Liver (tissue), 9 donors: ENCODE measurements around the gene ETV3. TPM values are rescaled to one million over a fixed set of nuclear protein-coding genes. Genes with fewer than 3 reads are reported as not detected.
A peak's percentile ranks its signal among the peaks of the same experiment; 100 is the strongest.

Source experiments
- DNase-seq: peaks from one replicate; pipeline ENCODE4 v3.0.0-alpha.2; 2017; ENCODE audit warnings: low spot score
- H3K27ac ChIP-seq, 2 donors: one replicate each; pipeline ENCODE4 v1.7.0; 2013; ENCODE audit warnings: inconsistent platforms in 2 of 2, low read length in 2 of 2, control low read depth in 1 of 2, low read depth in 1 of 2, mild to moderate bottlenecking in 1 of 2
- H3K27me3 ChIP-seq, 4 donors: one replicate each; pipeline versions ENCODE4 v1.6.1 to v1.7.0; 2013; ENCODE audit warnings: low read length in 3 of 4, inconsistent platforms in 1 of 4, mild to moderate bottlenecking in 1 of 4, moderate library complexity in 1 of 4; ENCODE audit not compliant: control insufficient read depth in 4 of 4, insufficient read depth in 4 of 4
- H3K36me3 ChIP-seq, 4 donors: one replicate each; pipeline versions ENCODE4 v1.6.1 to v1.7.0; 2013; ENCODE audit warnings: low read length in 3 of 4, mild to moderate bottlenecking in 3 of 4, low read depth in 1 of 4, moderate library complexity in 1 of 4; ENCODE audit not compliant: control insufficient read depth in 4 of 4, insufficient read depth in 3 of 4
- H3K4me1 ChIP-seq, 4 donors: one replicate each; pipeline versions ENCODE4 v1.6.1 to v1.7.0; 2013; ENCODE audit warnings: low read length in 3 of 4, mild to moderate bottlenecking in 3 of 4, moderate library complexity in 1 of 4; ENCODE audit not compliant: control insufficient read depth in 4 of 4, insufficient read depth in 4 of 4
- H3K4me3 ChIP-seq, 3 donors: one replicate each; pipeline versions ENCODE4 v1.6.1 to v1.7.0; 2013; ENCODE audit warnings: low read length in 3 of 3, control low read depth in 1 of 3, low read depth in 1 of 3, mild to moderate bottlenecking in 1 of 3
- H3K9ac ChIP-seq, 2 donors: one replicate each; pipeline ENCODE4 v1.7.0; 2013; ENCODE audit warnings: low read length in 2 of 2, mild to moderate bottlenecking in 2 of 2, moderate library complexity in 2 of 2, control low read depth in 1 of 2, low read depth in 1 of 2
- H3K9me3 ChIP-seq, 4 donors: one replicate each; pipeline versions ENCODE4 v1.6.1 to v1.7.0; 2013; ENCODE audit warnings: low read length in 3 of 4; ENCODE audit not compliant: control insufficient read depth in 4 of 4
- CTCF ChIP-seq: fragments of 150-350 bp; IDR thresholded peaks from 2 replicates; pipeline ENCODE4 v1.5.1; 2017; ENCODE audit warnings: improper control_type of control experiment, low read depth, low read length; ENCODE audit not compliant: missing input control
- EGR1 ChIP-seq, 2 donors: IDR thresholded peaks; 2 replicates each; pipeline ENCODE4 v1.6.1; 2016 to 2018; ENCODE audit warnings: antibody characterized with exemption in 2 of 2, low read depth in 2 of 2
- FOXA1 ChIP-seq: IDR thresholded peaks from 2 replicates; pipeline ENCODE4 v1.6.1; 2016; ENCODE audit warnings: antibody characterized with exemption
- GABPA ChIP-seq, 2 donors: IDR thresholded peaks in 1 of 2; conservative IDR thresholded peaks in 1 of 2; 2 replicates each; pipeline ENCODE4 v1.6.1; 2016; ENCODE audit warnings: antibody characterized with exemption in 2 of 2, mild to moderate bottlenecking in 1 of 2, moderate library complexity in 1 of 2
- HNF4A ChIP-seq, 2 donors: conservative IDR thresholded peaks; 2 replicates each; pipeline ENCODE4 v1.6.1; 2016; ENCODE audit warnings: antibody characterized with exemption in 2 of 2, mild to moderate bottlenecking in 2 of 2
- RXRA ChIP-seq, 2 donors: IDR thresholded peaks; 2 replicates each; pipeline ENCODE4 v1.6.1; 2017 to 2018; ENCODE audit warnings: antibody characterized with exemption in 2 of 2, mild to moderate bottlenecking in 1 of 2
- TAF1 ChIP-seq: conservative IDR thresholded peaks from 2 replicates; pipeline ENCODE4 v1.6.1; 2016; ENCODE audit warnings: antibody characterized with exemption, mild to moderate bottlenecking
- WGBS: extraction: QIAGEN DNeasy Blood & Tissue Kit; methylation state at CpG from one replicate; pipeline ENCODE4 v1.1.7; 2013; 5-methylcytosine and 5-hydroxymethylcytosine counted together
- polyA plus RNA-seq, 2 donors: library from polyadenylated mRNA; stranded (reverse) in 1 of 2; unstranded in 1 of 2; fragments of 200-250 nt in 1 of 2; fragments of >200 nt in 1 of 2; fragmentation: Nextera tagmentation in 1 of 2; extraction: Ambion mirVana in 1 of 2; gene quantifications; one replicate each; pipeline versions ENCODE4 v1.2.1 to v1.2.3, GENCODE V29; 2013 to 2015
- total RNA-seq, 2 donors: library from RNA; depleted of rRNA; stranded (reverse); fragments of >200 nt; gene quantifications; one replicate each; pipeline ENCODE4 v1.2.3, GENCODE V29; 2014
- TF ChIP-seq, protein P1 (sequence below): IDR thresholded peaks from 2 replicates; pipeline ENCODE4 v1.6.1; 2016; ENCODE audit warnings: antibody characterized with exemption, mild to moderate bottlenecking
- TF ChIP-seq, protein P2 (sequence below): IDR thresholded peaks from 2 replicates; pipeline ENCODE4 v1.6.1; 2016; ENCODE audit warnings: antibody characterized with exemption
- donor health status: healthy.
- donor health status: healthy.
- donor health status: healthy.
- donor health status: healthy.
- donor health status: healthy.

ETV3 gene
- total RNA-seq (10 to 100 TPM in 1 of 2 donors, 1 to 10 TPM in 1; 7.8 to 10.8 TPM), polyA plus RNA-seq (1 to 10 TPM; 2.0 to 2.7 TPM)

- H3K27ac ChIP-seq, result peak within 1 kb of the TSS; percentile 83 to 87
- peak within 1 kb of the TSS; percentile 81 to 90 for H3K9ac ChIP-seq
- WGBS, result under 1% methylated on average over 85 of the region's 85 CpGs
- H3K27me3 ChIP-seq, result no peaks in the 10 kb centered on the region
- no peaks in the 10 kb centered on the region for H3K9me3 ChIP-seq
- DNase-seq, result peak; percentile 84
- peaks cover 9 to 28% (median 25%) of the 10 kb centered on the region in 4 donors for H3K4me1 ChIP-seq
- H3K36me3 ChIP-seq, result peaks cover 0 to 23% (median 18%) of the 10 kb centered on the region in 4 donors
- peak within 1 kb of the TSS; percentile 90 to 98 (median 94) for H3K4me3 ChIP-seq
- TF ChIP-seq GABPA (IDR thresholded peaks at IDR 0.05 in 1 of 2, conservative IDR thresholded peaks at IDR 0.05 in 1 of 2) (peak; percentile 74 to 91), EGR1 (IDR thresholded peaks at IDR 0.05; ENCODE audit: low read depth in 2 of 2) (peak; percentile 36 to 42), RXRA (IDR thresholded peaks at IDR 0.05) (peak in 1 of 2 donors; percentile 17), CTCF (no peak)
- TF ChIP-seq, protein P1, sequence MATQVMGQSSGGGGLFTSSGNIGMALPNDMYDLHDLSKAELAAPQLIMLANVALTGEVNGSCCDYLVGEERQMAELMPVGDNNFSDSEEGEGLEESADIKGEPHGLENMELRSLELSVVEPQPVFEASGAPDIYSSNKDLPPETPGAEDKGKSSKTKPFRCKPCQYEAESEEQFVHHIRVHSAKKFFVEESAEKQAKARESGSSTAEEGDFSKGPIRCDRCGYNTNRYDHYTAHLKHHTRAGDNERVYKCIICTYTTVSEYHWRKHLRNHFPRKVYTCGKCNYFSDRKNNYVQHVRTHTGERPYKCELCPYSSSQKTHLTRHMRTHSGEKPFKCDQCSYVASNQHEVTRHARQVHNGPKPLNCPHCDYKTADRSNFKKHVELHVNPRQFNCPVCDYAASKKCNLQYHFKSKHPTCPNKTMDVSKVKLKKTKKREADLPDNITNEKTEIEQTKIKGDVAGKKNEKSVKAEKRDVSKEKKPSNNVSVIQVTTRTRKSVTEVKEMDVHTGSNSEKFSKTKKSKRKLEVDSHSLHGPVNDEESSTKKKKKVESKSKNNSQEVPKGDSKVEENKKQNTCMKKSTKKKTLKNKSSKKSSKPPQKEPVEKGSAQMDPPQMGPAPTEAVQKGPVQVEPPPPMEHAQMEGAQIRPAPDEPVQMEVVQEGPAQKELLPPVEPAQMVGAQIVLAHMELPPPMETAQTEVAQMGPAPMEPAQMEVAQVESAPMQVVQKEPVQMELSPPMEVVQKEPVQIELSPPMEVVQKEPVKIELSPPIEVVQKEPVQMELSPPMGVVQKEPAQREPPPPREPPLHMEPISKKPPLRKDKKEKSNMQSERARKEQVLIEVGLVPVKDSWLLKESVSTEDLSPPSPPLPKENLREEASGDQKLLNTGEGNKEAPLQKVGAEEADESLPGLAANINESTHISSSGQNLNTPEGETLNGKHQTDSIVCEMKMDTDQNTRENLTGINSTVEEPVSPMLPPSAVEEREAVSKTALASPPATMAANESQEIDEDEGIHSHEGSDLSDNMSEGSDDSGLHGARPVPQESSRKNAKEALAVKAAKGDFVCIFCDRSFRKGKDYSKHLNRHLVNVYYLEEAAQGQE, result peak; percentile 34
These were observed at the start of gene ETV3 for GRCh38 chr1:157138220-157139051. Gene ETV3 (minus strand): TSS chr1:157138395. CDS start chr1:157136352, 2,043 bp downstream.

DNA sequence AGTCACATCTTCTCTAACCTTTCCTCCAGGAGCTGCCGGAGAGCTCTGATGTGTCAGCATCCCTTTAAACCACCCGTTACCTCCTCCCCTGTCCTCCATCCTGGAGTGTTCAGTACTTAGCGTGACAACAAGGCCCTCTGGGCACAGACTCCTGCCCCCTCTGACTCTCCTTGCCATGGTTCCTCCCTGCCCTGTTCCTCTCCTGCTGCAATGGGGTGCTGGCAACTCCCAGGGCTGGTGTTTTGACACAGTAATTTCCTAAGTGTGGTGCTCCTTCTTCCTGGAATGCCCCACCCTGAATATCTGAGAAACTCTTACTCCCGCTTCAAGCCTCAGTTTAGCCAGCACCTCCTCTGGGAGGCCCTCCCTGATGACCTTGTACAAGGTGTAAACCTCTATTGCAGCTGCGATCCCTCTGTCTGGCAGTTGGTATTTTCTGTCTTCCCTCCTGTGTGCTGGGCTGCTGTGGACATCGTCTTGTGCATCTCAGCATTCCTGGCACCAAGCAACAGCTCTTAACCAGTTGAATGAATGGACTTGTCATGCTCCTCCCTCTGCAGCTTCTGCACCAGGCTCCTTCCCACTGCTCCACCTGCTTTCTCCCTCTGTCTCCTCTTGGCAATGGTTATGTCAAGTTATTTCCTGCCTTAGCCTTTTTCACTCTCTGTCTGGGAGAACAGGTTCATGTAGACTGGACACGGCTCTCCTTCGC lies 48.2 kb upstream of the ETV3 start:
- no peaks in the 10 kb centered on the region for H3K9me3 ChIP-seq
- no peak overlapping the region for H3K9ac ChIP-seq
- H3K4me3 ChIP-seq, result no peak overlapping the region
- peaks cover 0 to 4% (median 0%) of the 10 kb centered on the region in 4 donors for H3K4me1 ChIP-seq
- 86% methylated on average over 8 of the region's 8 CpGs for WGBS
- H3K36me3 ChIP-seq, result no peaks in the 10 kb centered on the region
- H3K27me3 ChIP-seq, result no peaks in the 10 kb centered on the region
- TF ChIP-seq FOXA1 (no peak), RXRA (IDR thresholded peaks at IDR 0.05) (no peak), CTCF (no peak), HNF4A (conservative IDR thresholded peaks at IDR 0.05) (no peak), TAF1 (no peak)
- TF ChIP-seq, protein P2, sequence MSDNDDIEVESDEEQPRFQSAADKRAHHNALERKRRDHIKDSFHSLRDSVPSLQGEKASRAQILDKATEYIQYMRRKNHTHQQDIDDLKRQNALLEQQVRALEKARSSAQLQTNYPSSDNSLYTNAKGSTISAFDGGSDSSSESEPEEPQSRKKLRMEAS, result no peak
- DNase-seq, result no peak
- H3K27ac ChIP-seq, result no peak overlapping the region
